ENCODE data around the gene CDPF1.

- TF ChIP-seq CTCF (IDR thresholded peaks at IDR 0.05) (no peak), POLR2A (IDR thresholded peaks at IDR 0.05) (no peak)
Observed at GRCh38 chr22:46286006-46286405, 35.9 kb upstream of the CDPF1 start.
